GM21423 (cell line): Measurements from ENCODE around the gene PDE5A.
A peak's percentile ranks its signal among the peaks of the same experiment; 100 is the strongest.

Experiments
- ATAC-seq: cut with Tn5 transposase; IDR thresholded peaks from one replicate; pipeline ENCODE4 v1.9.1; 2021; ENCODE audit warnings: mild to moderate bottlenecking, moderate library complexity; ENCODE audit not compliant: unreplicated experiment

Gene PDE5A

GRCh38 chr4:119628281-119629141, at the start of gene PDE5A:
Gene PDE5A (minus strand): TSS chr4:119628804. CDS start chr4:119628671, 133 bp downstream.
- peak; percentile 92 for ATAC-seq

DNA sequence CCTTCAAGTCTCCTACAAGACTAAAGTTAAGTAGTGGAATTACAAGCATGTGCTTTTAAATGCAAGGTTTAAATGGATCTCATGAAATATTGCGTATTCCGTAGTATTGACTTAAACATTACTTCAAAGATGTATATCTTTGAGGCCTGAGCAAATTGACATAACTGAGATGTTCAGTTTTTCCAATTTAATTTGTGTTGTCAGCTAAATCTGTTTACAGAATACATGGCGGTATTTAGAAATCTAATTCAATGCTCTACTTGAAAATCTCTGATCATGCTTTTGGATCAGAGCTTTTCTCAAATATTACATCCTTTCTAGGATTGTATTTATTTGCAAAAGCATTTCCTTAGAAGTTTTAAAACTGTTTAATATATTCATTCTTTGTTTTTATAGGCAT, 47.5 kb upstream of the PDE5A start:
- no peak for ATAC-seq

DNA sequence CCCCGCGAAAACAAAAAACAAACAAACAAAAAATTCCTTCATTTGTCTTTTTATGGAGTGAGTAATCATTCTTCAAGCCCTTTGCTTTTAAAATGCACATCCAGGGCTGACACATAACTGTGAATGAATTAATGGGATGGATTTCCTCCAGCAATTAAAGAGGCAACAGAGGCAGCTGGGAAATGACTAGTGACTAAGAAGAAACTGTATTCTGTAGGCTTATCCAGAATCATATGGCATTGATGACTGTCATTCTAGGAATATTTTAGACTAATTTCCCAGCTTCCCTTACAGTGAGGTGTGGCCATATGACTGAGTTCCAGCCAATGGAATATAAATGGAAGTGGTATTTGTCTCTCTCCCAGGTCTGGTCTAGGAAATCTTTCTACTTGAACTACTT, 46.8 kb upstream of the PDE5A start:
- ATAC-seq = no peak

DNA sequence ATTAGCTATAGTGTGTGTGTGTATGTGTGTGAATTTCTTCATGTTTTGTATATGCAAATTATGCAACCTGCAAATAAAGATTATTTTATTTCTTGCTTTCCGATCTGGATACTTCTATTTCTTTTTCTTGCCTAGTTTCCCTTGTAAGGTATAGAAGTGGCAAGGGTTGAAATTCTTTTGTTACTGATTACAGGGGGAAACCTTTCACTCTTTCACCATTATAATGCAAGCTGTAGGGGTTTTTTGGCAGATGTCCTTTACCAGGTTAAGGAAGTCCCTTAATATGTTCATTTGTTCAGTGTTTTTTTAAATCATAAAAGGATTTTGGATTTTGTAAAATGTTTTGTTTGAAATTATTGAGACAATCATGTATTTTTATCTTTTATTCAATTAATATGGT, 44.3 kb upstream of the PDE5A start:
- no peak for ATAC-seq

- no peak for ATAC-seq
These were observed 43.5 kb upstream of the PDE5A start for GRCh38 chr4:119672086-119672485.

GRCh38 chr4:119671205-119671604, 42.6 kb upstream of the PDE5A start:
- no peak for ATAC-seq

- no peak for ATAC-seq
These were observed 39.2 kb upstream of the PDE5A start for GRCh38 chr4:119667802-119668201.

DNA sequence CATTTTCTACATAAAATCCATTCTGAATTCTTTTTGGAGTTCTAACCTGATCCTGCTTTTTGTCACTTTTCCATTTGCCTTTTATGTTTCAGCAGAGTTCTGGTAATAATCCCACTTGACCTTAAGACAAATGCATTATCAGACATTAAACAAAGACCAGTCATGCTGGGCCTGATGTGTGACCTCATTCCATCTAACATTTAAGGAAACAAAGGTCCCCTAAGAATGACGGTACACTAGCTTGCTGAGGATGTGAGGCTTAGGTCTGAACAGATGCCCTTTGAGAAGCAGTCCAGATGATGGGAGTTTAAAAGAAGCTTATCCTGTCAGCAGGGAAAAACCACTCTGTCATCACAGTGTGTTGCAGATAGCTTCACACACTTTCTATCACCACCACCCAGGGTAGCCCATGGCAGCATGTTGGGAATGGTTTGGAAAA, 38.1 kb upstream of the PDE5A start:
- no peak for ATAC-seq

GRCh38 chr4:119665752-119666151, 37.1 kb upstream of the PDE5A start:
- ATAC-seq = no peak

DNA sequence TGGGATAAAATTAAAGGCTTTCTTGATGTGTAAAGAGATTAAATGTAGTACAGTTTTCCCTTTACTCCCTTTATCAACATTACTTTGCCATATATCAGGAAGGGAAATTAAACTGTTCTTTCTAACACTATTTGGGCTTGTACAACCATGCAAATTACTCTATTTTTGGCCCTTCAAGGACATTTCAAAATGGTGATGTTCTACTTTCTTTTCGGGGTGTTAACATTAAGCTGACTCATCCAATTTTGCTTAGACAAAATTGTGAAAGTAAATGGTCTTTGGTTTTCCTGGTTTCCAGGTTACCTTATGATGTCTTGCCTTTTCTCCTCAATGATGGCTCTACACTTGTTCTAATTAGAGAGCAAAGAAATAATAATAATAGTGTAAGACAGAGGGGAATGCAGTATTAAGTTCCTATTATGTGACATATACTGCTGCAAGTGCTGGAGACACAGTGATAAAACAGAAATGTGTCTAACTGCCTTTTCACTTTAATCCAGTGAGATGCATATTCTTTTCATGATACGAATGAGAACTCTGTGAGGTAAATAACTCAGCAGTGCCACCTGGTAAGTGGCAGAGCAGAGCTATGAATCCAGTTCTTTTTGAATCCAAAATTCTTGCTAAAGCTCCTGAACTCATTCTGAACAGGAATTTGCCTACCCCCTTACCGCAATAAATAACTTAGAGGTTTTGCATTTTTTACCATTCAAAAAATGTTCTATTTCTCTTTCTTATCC, 35.7 kb upstream of the PDE5A start:
- ATAC-seq = no peak

GRCh38 chr4:119663160-119663788, 34.7 kb upstream of the PDE5A start:
- ATAC-seq = peak; percentile 46

DNA sequence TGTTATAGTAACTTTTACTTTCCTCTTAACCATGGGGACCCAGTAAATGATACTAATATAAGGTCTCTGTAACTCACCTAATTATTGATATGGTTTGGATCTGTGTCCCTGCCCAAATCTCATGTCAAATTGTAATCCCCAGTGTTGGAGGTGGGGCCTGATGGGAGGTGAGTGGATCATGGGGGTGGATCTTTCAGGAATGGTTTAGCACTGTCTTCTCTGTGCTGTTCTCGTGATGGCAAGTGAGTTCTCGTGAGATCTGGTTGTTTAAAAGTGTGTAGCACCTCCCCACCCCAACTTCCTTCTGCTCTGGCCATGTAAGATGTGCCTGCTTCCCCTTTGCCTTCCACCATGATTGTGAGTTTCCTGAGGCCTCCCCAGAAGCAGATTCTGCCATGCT, 34.0 kb upstream of the PDE5A start:
- peak; percentile 18 for ATAC-seq

- ATAC-seq = no peak
These were observed 32.6 kb upstream of the PDE5A start for GRCh38 chr4:119661231-119661630.

DNA sequence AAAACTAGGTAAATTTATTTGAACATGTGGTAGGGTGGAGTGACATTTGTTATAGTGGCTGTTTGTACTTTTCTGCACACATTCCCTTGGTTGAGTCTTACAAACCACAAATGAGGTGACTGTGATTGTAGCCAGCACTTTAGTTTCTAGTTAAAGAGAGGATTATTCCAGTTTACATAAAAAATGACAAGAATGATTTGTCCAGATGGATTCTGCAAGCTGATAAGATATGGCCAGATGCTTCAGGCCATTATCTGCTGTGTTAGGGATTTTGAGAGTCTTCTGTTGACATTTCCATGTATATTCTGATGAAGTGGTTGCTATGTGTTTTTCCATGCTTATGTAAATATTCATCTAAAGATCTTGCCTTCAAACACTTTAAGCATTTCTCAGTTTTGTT, 31.0 kb upstream of the PDE5A start:
- ATAC-seq = no peak

DNA sequence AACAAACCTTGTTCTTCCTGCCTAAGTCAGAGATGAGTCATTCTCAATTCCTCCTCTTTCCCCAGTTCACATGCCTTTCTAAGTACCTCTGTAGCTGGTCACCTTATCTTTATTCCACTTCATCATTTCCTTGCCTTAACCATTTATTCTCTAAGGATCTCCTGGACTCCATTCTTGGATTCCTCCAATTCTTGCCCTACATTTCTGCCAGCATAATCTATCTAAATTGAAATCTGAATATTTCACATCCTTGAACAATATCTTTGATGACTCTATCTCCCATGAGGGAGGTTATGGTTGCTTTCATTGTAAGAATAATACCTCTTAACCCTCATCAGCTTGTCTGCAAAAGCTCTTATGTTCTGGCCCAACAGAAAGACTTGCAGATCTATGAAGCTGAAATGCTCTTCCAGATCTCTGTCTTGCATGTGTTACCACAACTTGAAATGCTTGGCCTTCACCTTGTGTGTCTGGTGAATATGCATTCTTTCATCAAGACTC, 28.6 kb upstream of the PDE5A start:
- no peak for ATAC-seq

GRCh38 chr4:119656342-119656741, 27.7 kb upstream of the PDE5A start:
- no peak for ATAC-seq

- ATAC-seq = no peak
These were observed 26.7 kb upstream of the PDE5A start for GRCh38 chr4:119655111-119655837.

GRCh38 chr4:119653990-119654389, 25.4 kb upstream of the PDE5A start:
- ATAC-seq = no peak

DNA sequence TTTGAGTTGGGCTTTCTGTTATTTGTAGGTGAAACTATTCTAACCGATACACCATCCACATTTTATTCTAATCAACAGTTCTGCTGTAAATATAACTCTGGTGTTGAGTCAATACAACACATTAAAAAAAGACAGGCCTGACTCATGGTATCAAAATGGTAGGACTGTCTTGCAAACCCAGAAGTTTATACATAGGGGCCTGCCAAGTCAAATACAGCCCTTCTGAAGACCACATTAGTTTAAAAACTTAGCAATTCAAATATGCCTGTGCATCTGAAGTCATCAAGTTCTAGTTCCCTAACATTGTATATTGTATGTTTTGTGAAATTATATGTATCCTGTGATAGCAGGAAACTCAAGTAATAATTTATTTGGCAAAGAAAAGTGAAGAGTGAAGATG, 24.4 kb upstream of the PDE5A start:
- no peak for ATAC-seq

- no peak for ATAC-seq
These were observed 19.8 kb upstream of the PDE5A start for GRCh38 chr4:119648398-119648797.

- no peak for ATAC-seq
These were observed 19.0 kb upstream of the PDE5A start for GRCh38 chr4:119647558-119647957.
